Colonic mucosa (tissue), 4 donors: ENCODE measurements around the gene HDAC6. TPM values are rescaled to one million over a fixed set of nuclear protein-coding genes. Genes with fewer than 3 reads are reported as not detected.
"Not testable (repeated sequence)": the region's sequence is repeated elsewhere in the genome, so short reads cannot be mapped to it uniquely, and the experiment has no call there.

Experiments used
- DNase-seq: peaks from one replicate; pipeline ENCODE4 v3.0.0-alpha.2; 2020
- H3K27ac ChIP-seq: fragments of 200-600 bp; one replicate; pipeline ENCODE4 v1.8.0; 2021
- H3K27me3 ChIP-seq: fragments of 200-600 bp; one replicate; pipeline ENCODE4 v1.8.0; 2021
- H3K36me3 ChIP-seq: fragments of 200-600 bp; one replicate; pipeline ENCODE4 v1.8.0; 2021
- H3K4me1 ChIP-seq: fragments of 200-600 bp; one replicate; pipeline ENCODE4 v1.8.0; 2021; ENCODE audit warnings: mild to moderate bottlenecking
- H3K4me3 ChIP-seq: fragments of 200-600 bp; one replicate; pipeline ENCODE4 v1.8.0; 2021
- H3K9ac ChIP-seq, 2 donors: one replicate each; pipeline ENCODE4 v1.7.0; 2013; ENCODE audit warnings: control low read depth in 2 of 2, low read depth in 2 of 2, low read length in 2 of 2
- H3K9me3 ChIP-seq: fragments of 200-600 bp; one replicate; pipeline ENCODE4 v1.8.0; 2021
- CTCF ChIP-seq: fragments of 200-600 bp; IDR thresholded peaks from one replicate; pipeline ENCODE4 v1.8.0; 2022; ENCODE audit warnings: antibody characterized with exemption, mild to moderate bottlenecking
- intact Hi-C: fragments of 100-400 bp; cut with DNase I; formaldehyde crosslinking; loops from one replicate; pipeline ENCODE4 v1.14.1; 2022
- total RNA-seq, 2 donors: library from RNA; stranded (reverse); fragmentation: NEBNext Ultra II Directional in 1 of 2; extraction: Animal tissue kit (Norgen Biotek cat#: 25700) in 1 of 2; gene quantifications; one replicate each; pipeline ENCODE4 v1.2.1, GENCODE V29; 2021
- donor health status: healthy.
- donor health status: DM: no; HTN: no; CAD: no.
- donor health status: DM: no; HTN: no; CAD: no.

The HDAC6 gene
- total RNA-seq, 2 donors from 2014 or later, result 66.2 to 71.5 TPM

GRCh38 chrX:48816014-48816810 lies 14.3 kb downstream of the HDAC6 start:
- Histone ChIP-seq H3K9me3 (no peaks in the 10 kb centered on the region), H3K36me3 (no peaks in the 10 kb centered on the region), H3K27me3 (no peaks in the 10 kb centered on the region), H3K4me1 (no peaks in the 10 kb centered on the region), H3K4me3 (no peak overlapping the region), H3K9ac (no peak overlapping the region), H3K27ac (no peak overlapping the region)
- TF ChIP-seq CTCF, result no peak
- intact Hi-C loops, result no loop called here
- no peak for DNase-seq

GRCh38 chrX:48818098-48818497 lies 16.2 kb downstream of the HDAC6 start:
- no peak for DNase-seq
- intact Hi-C loops, result no loop called here
- no peaks in the 10 kb centered on the region for H3K27me3 ChIP-seq
- H3K36me3 ChIP-seq, result no peaks in the 10 kb centered on the region
- no peaks in the 10 kb centered on the region for H3K4me1 ChIP-seq
- H3K9me3 ChIP-seq, result no peaks in the 10 kb centered on the region
- no peak for TF ChIP-seq CTCF
- no peak overlapping the region for H3K27ac ChIP-seq
- H3K9ac ChIP-seq, result no peak overlapping the region
- no peak overlapping the region for H3K4me3 ChIP-seq

- Histone ChIP-seq H3K36me3 (no peaks in the 10 kb centered on the region), H3K4me3 (no peak overlapping the region), H3K4me1 (no peaks in the 10 kb centered on the region), H3K9ac (no peak overlapping the region), H3K9me3 (no peaks in the 10 kb centered on the region), H3K27me3 (no peaks in the 10 kb centered on the region), H3K27ac (no peak overlapping the region)
- intact Hi-C loops, result no loop called here
- no peak for DNase-seq
- no peak for TF ChIP-seq CTCF
Measured at GRCh38 chrX:48818866-48819265, 17.0 kb downstream of the HDAC6 start.

GRCh38 chrX:48819394-48819793 lies 17.5 kb downstream of the HDAC6 start:
- H3K4me1 ChIP-seq, H3K9me3 ChIP-seq, H3K4me3 ChIP-seq, intact Hi-C loops, H3K36me3 ChIP-seq, H3K27me3 ChIP-seq, H3K27ac ChIP-seq, H3K9ac ChIP-seq, DNase-seq: not testable (repeated sequence)

GRCh38 chrX:48823053-48823452 lies 21.2 kb downstream of the HDAC6 start:
- Histone ChIP-seq H3K27me3 (no peaks in the 10 kb centered on the region), H3K9ac (no peak overlapping the region), H3K9me3 (no peaks in the 10 kb centered on the region), H3K4me1 (no peaks in the 10 kb centered on the region), H3K36me3 (no peaks in the 10 kb centered on the region), H3K27ac (no peak overlapping the region), H3K4me3 (no peak overlapping the region)
- DNase-seq, result no peak
- TF ChIP-seq CTCF, result no peak
- intact Hi-C loops, result no loop called here

GRCh38 chrX:48824066-48824465 lies 22.2 kb downstream of the HDAC6 start:
- Histone ChIP-seq H3K4me1 (no peaks in the 10 kb centered on the region), H3K27ac (no peak overlapping the region), H3K36me3 (no peaks in the 10 kb centered on the region), H3K9ac (no peak overlapping the region), H3K4me3 (no peak overlapping the region), H3K9me3 (no peaks in the 10 kb centered on the region), H3K27me3 (no peaks in the 10 kb centered on the region)
- DNase-seq, result no peak
- intact Hi-C loops, result no loop called here
- TF ChIP-seq CTCF, result no peak
